Spleen (tissue), 7 donors: Measurements from ENCODE around the gene RPS6KL1.

ENCODE experiments used
- POLR2A ChIP-seq, 3 donors: fragments of 450-650 bp; IDR thresholded peaks; one replicate each; pipeline ENCODE4 v1.5.1; 2017; ENCODE audit warnings: antibody characterized with exemption in 3 of 3, mild to moderate bottlenecking in 1 of 3
- TF ChIP-seq, protein P1 (sequence below), 11 experiments: fragments of 200-600 bp in 7 of 11; fragments of 450-650 bp in 4 of 11; sonication (generic) in 4 of 11; IDR thresholded peaks in 8 of 11; conservative IDR thresholded peaks in 3 of 11; 1 replicate in 7 of 11; 2 replicates in 4 of 11; pipeline versions ENCODE4 v1.4.0 to v1.8.0; 2016 to 2021; ENCODE audit warnings: antibody characterized with exemption in 11 of 11, inconsistent platforms in 4 of 11, mild to moderate bottlenecking in 1 of 11
- donor health status: DM: no; HTN: no; CAD: no; lungs with moderate emphysema.
- donor health status: DM: no; HTN: no; CAD: no.
- donor health status: DM: no; HTN: no; CAD: no.

DNA sequence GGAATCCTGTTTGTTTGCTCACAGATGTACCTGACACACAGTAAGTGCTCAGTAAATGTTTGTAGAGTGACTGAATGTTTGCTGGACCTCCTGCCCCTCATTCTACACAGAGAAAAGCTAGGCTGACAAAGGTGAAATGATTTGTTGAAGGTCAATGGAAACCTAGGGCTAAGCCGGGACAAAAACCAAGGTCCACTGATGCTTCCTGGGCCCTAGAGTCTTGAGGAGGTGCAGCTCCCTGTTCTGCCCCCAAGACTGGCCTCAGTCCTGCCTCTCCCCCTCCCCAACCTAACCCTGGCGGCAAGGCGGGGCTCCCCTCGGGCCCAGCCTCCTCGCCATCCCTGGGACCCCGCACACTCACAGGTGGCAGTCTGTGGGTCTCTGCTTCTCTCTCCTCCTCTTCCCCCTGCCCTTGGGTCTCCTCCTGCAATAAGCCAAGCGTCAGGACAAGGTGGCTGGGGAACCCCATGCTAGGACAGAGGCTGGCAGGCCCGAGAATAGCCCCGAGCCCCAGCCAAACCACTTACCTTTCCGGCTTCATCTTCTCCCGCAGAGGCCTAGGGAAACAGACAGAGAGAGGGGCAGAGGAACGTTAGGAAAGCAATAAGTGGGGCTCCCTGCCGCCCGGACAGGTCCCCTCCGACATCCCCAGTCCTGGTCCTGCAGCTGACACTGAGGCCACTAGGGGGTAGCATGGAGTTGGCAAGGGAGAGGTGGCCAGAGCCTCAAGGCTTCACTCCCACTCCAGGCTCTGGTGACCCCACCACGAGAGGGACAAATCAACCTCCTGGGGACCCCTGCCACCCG lies 23.0 kb upstream of the RPS6KL1 start:
- TF ChIP-seq, protein P1, sequence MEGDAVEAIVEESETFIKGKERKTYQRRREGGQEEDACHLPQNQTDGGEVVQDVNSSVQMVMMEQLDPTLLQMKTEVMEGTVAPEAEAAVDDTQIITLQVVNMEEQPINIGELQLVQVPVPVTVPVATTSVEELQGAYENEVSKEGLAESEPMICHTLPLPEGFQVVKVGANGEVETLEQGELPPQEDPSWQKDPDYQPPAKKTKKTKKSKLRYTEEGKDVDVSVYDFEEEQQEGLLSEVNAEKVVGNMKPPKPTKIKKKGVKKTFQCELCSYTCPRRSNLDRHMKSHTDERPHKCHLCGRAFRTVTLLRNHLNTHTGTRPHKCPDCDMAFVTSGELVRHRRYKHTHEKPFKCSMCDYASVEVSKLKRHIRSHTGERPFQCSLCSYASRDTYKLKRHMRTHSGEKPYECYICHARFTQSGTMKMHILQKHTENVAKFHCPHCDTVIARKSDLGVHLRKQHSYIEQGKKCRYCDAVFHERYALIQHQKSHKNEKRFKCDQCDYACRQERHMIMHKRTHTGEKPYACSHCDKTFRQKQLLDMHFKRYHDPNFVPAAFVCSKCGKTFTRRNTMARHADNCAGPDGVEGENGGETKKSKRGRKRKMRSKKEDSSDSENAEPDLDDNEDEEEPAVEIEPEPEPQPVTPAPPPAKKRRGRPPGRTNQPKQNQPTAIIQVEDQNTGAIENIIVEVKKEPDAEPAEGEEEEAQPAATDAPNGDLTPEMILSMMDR (IDR thresholded peaks at IDR 0.05 in 8 of 11, conservative IDR thresholded peaks at IDR 0.05 in 3 of 11): peak; percentile 75 to 97 (median 91)
- no peak for TF ChIP-seq POLR2A (IDR thresholded peaks at IDR 0.05)
